Measurements from ENCODE around the gene SYNPR.

SYNPR gene

GRCh38 chr3:63438826-63439371 lies 160.8 kb downstream of the SYNPR start:
- DNase-seq: no peak
- TF ChIP-seq POLR2A (IDR thresholded peaks at IDR 0.05; ENCODE audit: low read length) (no peak), GATA1 (IDR thresholded peaks at IDR 0.05; ENCODE audit: low read depth, low read length) (no peak)

GRCh38 chr3:63441262-63441661 lies 163.2 kb downstream of the SYNPR start:
- no peak for DNase-seq
- TF ChIP-seq POLR2A (IDR thresholded peaks at IDR 0.05; ENCODE audit: low read length) (no peak), GATA1 (IDR thresholded peaks at IDR 0.05; ENCODE audit: low read depth, low read length) (no peak)

GRCh38 chr3:63442918-63443317 lies 164.8 kb downstream of the SYNPR start:
- DNase-seq: no peak
- no peak for TF ChIP-seq POLR2A (IDR thresholded peaks at IDR 0.05; ENCODE audit: low read length)
- TF ChIP-seq GATA1 (IDR thresholded peaks at IDR 0.05; ENCODE audit: low read depth, low read length): no peak

GRCh38 chr3:63450023-63450422 lies 171.9 kb downstream of the SYNPR start:
- DNase-seq: no peak

GRCh38 chr3:63450634-63451363 lies 172.7 kb downstream of the SYNPR start:
- no peak for DNase-seq
- TF ChIP-seq POLR2A (IDR thresholded peaks at IDR 0.05; ENCODE audit: low read length) (no peak), GATA1 (IDR thresholded peaks at IDR 0.05; ENCODE audit: low read depth, low read length) (no peak)

More at GRCh38 chr3:63450023-63450422, 171.9 kb downstream of the SYNPR start:
- TF ChIP-seq POLR2A (IDR thresholded peaks at IDR 0.05; ENCODE audit: low read length) (no peak), GATA1 (IDR thresholded peaks at IDR 0.05; ENCODE audit: low read depth, low read length) (no peak)

- DNase-seq: no peak
- TF ChIP-seq POLR2A (IDR thresholded peaks at IDR 0.05; ENCODE audit: low read length): no peak
- TF ChIP-seq GATA1 (IDR thresholded peaks at IDR 0.05; ENCODE audit: low read depth, low read length): no peak
Observed at GRCh38 chr3:63456901-63457300, 178.8 kb downstream of the SYNPR start.

- no peak for DNase-seq
- no peak for TF ChIP-seq POLR2A (IDR thresholded peaks at IDR 0.05; ENCODE audit: low read length)
- TF ChIP-seq GATA1 (IDR thresholded peaks at IDR 0.05; ENCODE audit: low read depth, low read length): no peak
Observed at GRCh38 chr3:63458405-63458804, 180.3 kb downstream of the SYNPR start.

GRCh38 chr3:63462732-63463131 lies 184.6 kb downstream of the SYNPR start:
- no peak for DNase-seq

GRCh38 chr3:63467392-63467791 lies 189.3 kb downstream of the SYNPR start:
- TF ChIP-seq POLR2A (IDR thresholded peaks at IDR 0.05; ENCODE audit: low read length): no peak
- no peak for DNase-seq

More at GRCh38 chr3:63462732-63463131, 184.6 kb downstream of the SYNPR start:
- no peak for TF ChIP-seq GATA1 (IDR thresholded peaks at IDR 0.05; ENCODE audit: low read depth, low read length)
- TF ChIP-seq POLR2A (IDR thresholded peaks at IDR 0.05; ENCODE audit: low read length): no peak

- TF ChIP-seq GATA1 (IDR thresholded peaks at IDR 0.05; ENCODE audit: low read depth, low read length) (no peak), POLR2A (IDR thresholded peaks at IDR 0.05; ENCODE audit: low read length) (no peak)
- no peak for DNase-seq
Observed at GRCh38 chr3:63470745-63471144, 192.6 kb downstream of the SYNPR start.

GRCh38 chr3:63471781-63472180 lies 193.7 kb downstream of the SYNPR start:
- no peak for DNase-seq
- TF ChIP-seq GATA1 (IDR thresholded peaks at IDR 0.05; ENCODE audit: low read depth, low read length): no peak
- no peak for TF ChIP-seq POLR2A (IDR thresholded peaks at IDR 0.05; ENCODE audit: low read length)

- TF ChIP-seq GATA1 (IDR thresholded peaks at IDR 0.05; ENCODE audit: low read depth, low read length) (no peak), POLR2A (IDR thresholded peaks at IDR 0.05; ENCODE audit: low read length) (no peak)
- no peak for DNase-seq
Observed at GRCh38 chr3:63473641-63474166, 195.6 kb downstream of the SYNPR start.

GRCh38 chr3:63474828-63475518 lies 196.9 kb downstream of the SYNPR start:
- TF ChIP-seq POLR2A (IDR thresholded peaks at IDR 0.05; ENCODE audit: low read length): no peak
- TF ChIP-seq GATA1 (IDR thresholded peaks at IDR 0.05; ENCODE audit: low read depth, low read length): no peak
- DNase-seq: no peak

- TF ChIP-seq GATA1 (IDR thresholded peaks at IDR 0.05; ENCODE audit: low read depth, low read length) (no peak), POLR2A (IDR thresholded peaks at IDR 0.05; ENCODE audit: low read length) (no peak)
- DNase-seq: no peak
Observed at GRCh38 chr3:63477494-63478129, 199.5 kb downstream of the SYNPR start.

All from erythroblast (primary cell).